ENCODE data around the gene UBE3A.

UBE3A gene

GRCh38 chr15:25426896-25427610 is 11.8 kb downstream of the UBE3A start:
- Histone ChIP-seq H3K4me3 (ENCODE audit: insufficient read depth, low read length, poor library complexity, severe bottlenecking) (no peak overlapping the region), H3F3A (ENCODE audit: insufficient read depth) (peaks cover 3% of the 10 kb centered on the region; the same call in 1 of the 2 replicates), H3K27me3 (ENCODE audit: low read length) (no peaks in the 10 kb centered on the region), H3K4me2 (ENCODE audit: low read depth, low read length, poor library complexity, severe bottlenecking) (no peak overlapping the region), H3K27ac (ENCODE audit: low read depth, low read length) (no peak overlapping the region), H3K9ac (ENCODE audit: low read length) (no peak overlapping the region), H2AFZ (ENCODE audit: low read depth, low read length, severe bottlenecking) (no peak overlapping the region), H3K9me3 (ENCODE audit: insufficient read depth, low read length) (no peaks in the 10 kb centered on the region), H3K36me3 (ENCODE audit: low read length) (peaks cover 12% of the 10 kb centered on the region; the same call in 1 of the 2 replicates), H4K20me1 (ENCODE audit: low read depth, low read length) (peaks cover 41% of the 10 kb centered on the region), H3K79me2 (ENCODE audit: insufficient read depth, low read length) (peaks cover 97% of the 10 kb centered on the region), H3K9me2 (replicated peaks; ENCODE audit: insufficient read depth, low read length) (no peaks in the 10 kb centered on the region)
- TF ChIP-seq EZH2phosphoT487 (conservative IDR thresholded peaks at IDR 0.05; ENCODE audit: low read length) (no peak), CTCF (IDR thresholded peaks at IDR 0.05; ENCODE audit: insufficient read depth, low read length, poor library complexity, severe bottlenecking) (no peak)

- Histone ChIP-seq H3K79me2 (ENCODE audit: insufficient read depth, low read length) (peaks cover 100% of the 10 kb centered on the region), H3K9me2 (replicated peaks; ENCODE audit: insufficient read depth, low read length) (no peaks in the 10 kb centered on the region), H3K27ac (ENCODE audit: low read depth, low read length) (no peak overlapping the region), H3K9me3 (ENCODE audit: insufficient read depth, low read length) (no peaks in the 10 kb centered on the region), H3K9ac (ENCODE audit: low read length) (no peak overlapping the region), H3F3A (ENCODE audit: insufficient read depth) (no peaks in the 10 kb centered on the region), H3K4me3 (ENCODE audit: insufficient read depth, low read length, poor library complexity, severe bottlenecking) (no peak overlapping the region), H3K36me3 (ENCODE audit: low read length) (peaks cover 32% of the 10 kb centered on the region), H2AFZ (ENCODE audit: low read depth, low read length, severe bottlenecking) (no peak overlapping the region), H3K4me2 (ENCODE audit: low read depth, low read length, poor library complexity, severe bottlenecking) (no peak overlapping the region), H3K27me3 (ENCODE audit: low read length) (no peaks in the 10 kb centered on the region), H4K20me1 (ENCODE audit: low read depth, low read length) (peaks cover 52% of the 10 kb centered on the region)
- no peak for TF ChIP-seq EZH2phosphoT487 (conservative IDR thresholded peaks at IDR 0.05; ENCODE audit: low read length)
- no peak for TF ChIP-seq CTCF (IDR thresholded peaks at IDR 0.05; ENCODE audit: insufficient read depth, low read length, poor library complexity, severe bottlenecking)
These were observed 14.8 kb downstream of the UBE3A start for GRCh38 chr15:25424073-25424472.

GRCh38 chr15:25422021-25422420 is 16.8 kb downstream of the UBE3A start:
- H4K20me1 ChIP-seq (ENCODE audit: low read depth, low read length): peaks cover 69% of the 10 kb centered on the region
- no peak overlapping the region for H2AFZ ChIP-seq (ENCODE audit: low read depth, low read length, severe bottlenecking)
- no peak overlapping the region for H3K27ac ChIP-seq (ENCODE audit: low read depth, low read length)
- no peak overlapping the region for H3K9ac ChIP-seq (ENCODE audit: low read length)
- no peaks in the 10 kb centered on the region for H3K9me3 ChIP-seq (ENCODE audit: insufficient read depth, low read length)
- H3K4me2 ChIP-seq (ENCODE audit: low read depth, low read length, poor library complexity, severe bottlenecking): no peak overlapping the region
- H3K27me3 ChIP-seq (ENCODE audit: low read length): no peaks in the 10 kb centered on the region
- H3F3A ChIP-seq (ENCODE audit: insufficient read depth): no peaks in the 10 kb centered on the region
- H3K4me3 ChIP-seq (ENCODE audit: insufficient read depth, low read length, poor library complexity, severe bottlenecking): no peak overlapping the region
- no peak for TF ChIP-seq CTCF (IDR thresholded peaks at IDR 0.05; ENCODE audit: insufficient read depth, low read length, poor library complexity, severe bottlenecking)
- no peak for TF ChIP-seq EZH2phosphoT487 (conservative IDR thresholded peaks at IDR 0.05; ENCODE audit: low read length)
- no peaks in the 10 kb centered on the region for H3K9me2 ChIP-seq (replicated peaks; ENCODE audit: insufficient read depth, low read length)
- peaks cover 41% of the 10 kb centered on the region for H3K36me3 ChIP-seq (ENCODE audit: low read length)
- H3K79me2 ChIP-seq (ENCODE audit: insufficient read depth, low read length): peaks cover 100% of the 10 kb centered on the region
